NK-92 treated with Interleukin-12 subunit alpha and Interleukin-12 subunit beta, amount 100 ng/mL, for 24 hours (cell line): Measurements from ENCODE around the gene GMPPA.

Source experiments
- DNase-seq: peaks from one replicate; lab custom pipeline; 2025; lab: John Stamatoyannopoulos, UW

Gene GMPPA

GRCh38 chr2:219486380-219486959 is 12.2 kb upstream of the GMPPA start:
- DNase-seq: no peak

DNA sequence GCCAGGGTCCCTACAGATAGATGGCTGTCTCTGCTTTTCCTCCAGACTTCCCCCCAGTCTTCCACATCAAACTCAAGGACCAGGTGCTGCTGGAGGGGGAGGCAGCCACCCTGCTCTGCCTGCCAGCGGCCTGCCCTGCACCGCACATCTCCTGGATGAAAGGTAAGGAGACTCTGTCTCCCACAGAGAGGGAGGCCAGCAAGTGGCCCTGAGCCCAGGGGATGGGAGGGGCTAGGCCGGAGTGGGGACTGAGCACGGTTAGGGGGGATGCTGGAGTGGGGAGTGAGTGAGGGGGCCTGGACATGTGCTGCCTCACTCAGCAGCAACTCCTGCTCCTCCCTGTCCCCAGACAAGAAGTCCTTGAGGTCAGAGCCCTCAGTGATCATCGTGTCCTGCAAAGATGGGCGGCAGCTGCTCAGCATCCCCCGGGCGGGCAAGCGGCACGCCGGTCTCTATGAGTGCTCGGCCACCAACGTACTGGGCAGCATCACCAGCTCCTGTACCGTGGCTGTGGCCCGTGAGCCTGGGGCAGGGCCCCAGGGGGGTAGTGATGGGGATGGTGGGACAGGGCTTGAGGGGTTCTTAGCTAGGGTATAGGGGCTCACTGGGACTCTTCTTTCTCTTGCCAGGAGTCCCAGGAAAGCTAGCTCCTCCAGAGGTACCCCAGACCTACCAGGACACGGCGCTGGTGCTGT is 10.4 kb upstream of the GMPPA start:
- no peak for DNase-seq

- no peak for DNase-seq
Measured at GRCh38 chr2:219488844-219489194, 9.9 kb upstream of the GMPPA start.

DNA sequence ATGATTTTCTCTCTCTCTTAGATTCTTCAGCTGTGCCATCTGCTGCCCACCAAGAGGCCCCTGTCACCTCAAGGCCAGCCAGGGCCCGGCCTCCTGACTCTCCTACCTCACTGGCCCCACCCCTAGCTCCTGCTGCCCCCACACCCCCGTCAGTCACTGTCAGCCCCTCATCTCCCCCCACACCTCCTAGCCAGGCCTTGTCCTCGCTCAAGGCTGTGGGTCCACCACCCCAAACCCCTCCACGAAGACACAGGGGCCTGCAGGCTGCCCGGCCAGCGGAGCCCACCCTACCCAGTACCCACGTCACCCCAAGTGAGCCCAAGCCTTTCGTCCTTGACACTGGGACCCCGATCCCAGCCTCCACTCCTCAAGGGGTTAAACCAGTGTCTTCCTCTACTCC is 9.4 kb upstream of the GMPPA start:
- no peak for DNase-seq

DNA sequence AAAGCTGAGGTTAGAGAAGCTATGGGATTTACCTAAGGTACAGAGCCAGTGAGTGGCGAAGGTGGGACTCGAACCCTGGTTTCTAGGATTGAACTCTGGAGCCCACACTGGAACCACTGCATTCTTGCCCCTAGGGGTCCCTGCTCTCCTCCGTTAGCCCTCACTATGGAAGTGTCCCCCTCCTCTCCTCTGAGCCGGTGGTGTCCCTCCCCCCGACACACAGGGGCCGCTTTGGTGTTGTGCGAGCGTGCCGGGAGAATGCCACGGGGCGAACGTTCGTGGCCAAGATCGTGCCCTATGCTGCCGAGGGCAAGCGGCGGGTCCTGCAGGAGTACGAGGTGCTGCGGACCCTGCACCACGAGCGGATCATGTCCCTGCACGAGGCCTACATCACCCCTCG is 8.5 kb upstream of the GMPPA start:
- no peak for DNase-seq

DNA sequence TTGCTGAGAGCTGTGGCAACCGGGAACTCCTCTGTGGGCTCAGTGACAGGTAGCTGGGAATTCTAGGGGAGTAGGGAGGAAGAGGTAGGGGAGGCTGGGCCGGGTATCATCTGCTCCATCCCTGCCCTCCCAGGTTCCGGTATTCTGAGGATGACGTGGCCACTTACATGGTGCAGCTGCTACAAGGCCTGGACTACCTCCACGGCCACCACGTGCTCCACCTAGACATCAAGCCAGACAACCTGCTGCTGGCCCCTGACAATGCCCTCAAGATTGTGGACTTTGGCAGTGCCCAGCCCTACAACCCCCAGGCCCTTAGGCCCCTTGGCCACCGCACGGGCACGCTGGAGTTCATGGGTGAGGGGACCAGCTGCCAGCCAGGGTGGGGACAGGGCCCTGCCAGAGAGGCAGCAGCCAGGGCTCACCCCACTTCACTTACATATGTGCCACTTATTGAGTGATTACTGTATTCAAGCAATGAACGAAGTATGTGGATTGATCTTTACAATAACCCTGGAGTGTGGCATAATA is 8.0 kb upstream of the GMPPA start:
- DNase-seq: no peak

GRCh38 chr2:219491278-219491963 is 7.3 kb upstream of the GMPPA start:
- DNase-seq: no peak

DNA sequence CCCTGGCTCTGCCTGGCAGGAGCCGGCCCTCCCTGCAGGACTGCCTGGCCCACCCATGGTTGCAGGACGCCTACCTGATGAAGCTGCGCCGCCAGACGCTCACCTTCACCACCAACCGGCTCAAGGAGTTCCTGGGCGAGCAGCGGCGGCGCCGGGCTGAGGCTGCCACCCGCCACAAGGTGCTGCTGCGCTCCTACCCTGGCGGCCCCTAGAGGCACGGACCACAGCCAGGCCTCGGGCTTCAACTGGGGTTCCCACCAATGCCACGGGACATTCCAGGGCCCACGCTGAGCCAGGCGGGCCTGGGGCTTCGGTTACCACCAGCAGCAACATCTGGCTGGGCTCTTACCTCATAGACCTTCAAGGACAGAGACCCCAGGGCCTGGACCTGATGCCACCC is 6.1 kb upstream of the GMPPA start:
- no peak for DNase-seq

GRCh38 chr2:219493086-219493485 is 5.6 kb upstream of the GMPPA start:
- no peak for DNase-seq

- DNase-seq: no peak
Measured at GRCh38 chr2:219494952-219495530, 3.6 kb upstream of the GMPPA start.

- DNase-seq: peak; percentile 13
Measured at GRCh38 chr2:219495531-219496122, 3.1 kb upstream of the GMPPA start.

- no peak for DNase-seq
Measured at GRCh38 chr2:219496247-219496824, 2.4 kb upstream of the GMPPA start.

- DNase-seq: no peak
Measured at GRCh38 chr2:219496825-219497494, 1.7 kb upstream of the GMPPA start.

DNA sequence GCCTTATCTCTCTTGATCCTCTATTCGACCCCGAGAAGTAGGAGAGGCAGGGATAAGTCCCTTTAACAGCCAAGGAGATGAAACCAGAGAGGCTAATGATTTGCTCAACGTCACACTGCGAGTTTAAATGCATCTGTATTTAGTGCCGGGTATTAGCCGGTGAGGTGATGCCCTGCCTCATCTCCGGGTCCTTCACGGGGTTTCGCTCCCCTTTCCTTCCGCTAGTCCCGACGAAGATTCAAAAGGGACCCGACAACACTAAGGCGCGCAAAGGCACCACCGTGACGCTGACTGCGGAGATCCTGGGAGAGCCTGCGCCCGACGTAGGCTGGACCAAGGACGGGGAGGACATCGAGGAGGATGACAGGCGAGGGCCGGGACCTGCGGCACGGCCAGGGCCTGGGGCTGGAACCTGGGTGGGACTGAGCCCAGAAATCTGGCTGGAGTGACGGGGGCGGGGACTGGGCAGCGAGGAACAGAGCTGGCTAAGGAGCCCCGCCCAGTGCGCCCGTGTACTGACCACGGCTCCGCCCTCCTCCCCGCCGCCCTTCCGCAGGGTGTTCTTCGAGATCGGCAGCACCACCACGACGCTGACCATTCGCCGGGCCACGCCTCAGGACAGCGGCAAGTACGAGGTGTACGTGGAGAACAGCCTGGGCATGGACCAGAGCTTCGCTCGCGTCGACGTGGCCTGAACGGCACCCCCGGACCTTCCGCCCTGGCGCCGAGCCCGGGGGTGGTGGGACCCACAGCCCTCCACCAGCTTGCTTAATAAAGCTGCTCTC is 1.0 kb upstream of the GMPPA start:
- no peak for DNase-seq

DNA sequence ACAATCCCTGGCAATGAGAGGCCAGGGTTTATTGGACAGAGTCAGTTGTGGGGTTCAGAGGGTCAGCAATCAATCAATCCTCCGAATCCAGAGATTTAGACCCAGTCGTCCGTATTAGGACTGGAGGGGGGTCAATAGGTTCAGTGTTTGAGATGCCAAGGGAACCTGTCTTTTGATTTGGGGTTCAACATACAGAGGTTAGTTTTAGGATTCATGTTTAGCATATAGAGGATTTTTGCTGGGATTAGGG is 292 bp downstream of the GMPPA start:
- DNase-seq: no peak

GRCh38 chr2:219499555-219499954 is 864 bp downstream of the GMPPA start:
- DNase-seq: no peak

GRCh38 chr2:219500135-219500534 is 1.4 kb downstream of the GMPPA start:
- no peak for DNase-seq

DNA sequence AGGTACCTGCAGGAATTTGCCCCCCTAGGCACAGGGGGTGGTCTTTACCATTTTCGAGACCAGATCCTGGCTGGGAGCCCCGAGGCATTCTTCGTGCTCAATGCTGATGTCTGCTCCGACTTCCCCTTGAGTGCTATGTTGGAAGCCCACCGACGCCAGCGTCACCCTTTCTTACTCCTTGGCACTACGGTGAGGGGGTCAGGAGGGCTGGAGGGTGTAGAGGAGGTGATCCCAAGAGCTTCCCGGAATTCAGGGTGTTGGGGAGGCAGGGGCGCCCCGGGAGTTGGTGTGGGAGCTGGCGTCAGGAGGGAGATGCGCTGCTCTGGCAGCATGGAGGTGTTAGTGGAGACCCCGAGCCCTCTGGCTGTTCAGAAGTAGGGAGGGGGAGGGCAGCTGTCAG is 3.2 kb downstream of the GMPPA start:
- DNase-seq: no peak

GRCh38 chr2:219502618-219503017 is 3.9 kb downstream of the GMPPA start:
- DNase-seq: no peak

GRCh38 chr2:219505585-219505984 is 6.9 kb downstream of the GMPPA start:
- no peak for DNase-seq

DNA sequence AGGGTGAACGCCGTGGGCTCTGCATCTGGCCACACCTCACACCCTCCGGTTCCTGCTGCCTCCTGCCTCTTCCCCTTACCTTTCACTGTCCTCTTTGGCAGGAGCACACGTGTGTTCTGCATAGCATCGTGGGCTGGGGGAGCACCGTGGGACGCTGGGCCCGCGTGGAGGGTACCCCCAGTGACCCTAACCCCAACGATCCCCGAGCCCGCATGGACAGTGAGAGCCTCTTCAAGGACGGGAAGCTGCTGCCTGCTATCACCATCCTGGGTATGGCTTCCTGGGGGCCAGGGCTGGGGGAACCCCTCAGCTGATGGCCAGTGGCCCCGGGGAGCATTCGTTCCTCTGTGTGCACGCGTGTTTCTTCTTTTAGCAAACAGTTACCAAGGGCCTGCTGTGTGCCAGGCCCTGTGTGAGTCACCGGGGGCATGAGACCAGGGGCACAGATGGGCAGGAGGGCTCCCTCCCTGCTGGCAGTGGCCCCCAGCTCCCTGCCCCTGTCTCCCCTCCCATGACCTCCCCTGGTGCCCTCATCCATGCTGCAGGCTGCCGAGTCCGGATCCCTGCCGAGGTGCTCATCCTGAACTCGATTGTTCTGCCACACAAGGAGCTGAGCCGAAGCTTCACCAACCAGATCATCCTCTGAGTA is 7.6 kb downstream of the GMPPA start:
- no peak for DNase-seq
